H1 (cell line): ENCODE measurements around the gene CLEC16A. TPM values are rescaled to one million over a fixed set of nuclear protein-coding genes. Genes with fewer than 3 reads are reported as not detected.
A peak's percentile ranks its signal among the peaks of the same experiment; 100 is the strongest.

Experiments
- CTCF ChIA-PET: fragments of 300-600 bp; sonication (Branson Sonifier 250); formaldehyde crosslinking; loops from one replicate; lab custom pipeline; 2021; ENCODE audit not compliant: partially characterized antibody; lab: Charles Lee
- POLR2A ChIA-PET: fragments of 300-600 bp; sonication (Branson Sonifier 250); formaldehyde crosslinking; loops from one replicate; lab custom pipeline; 2021; ENCODE audit warnings: inconsistent platforms; ENCODE audit not compliant: partially characterized antibody; lab: Charles Lee
- DNase-seq, 2 experiments: peaks; one replicate each; pipeline versions ENCODE4 v3.0.0 to v3.0.0-alpha.2; 2010 to 2022; ENCODE audit warnings: low spot score in 2 of 2, low read depth in 1 of 2, mixed read lengths in 1 of 2
- FAIRE-seq: peaks from 2 replicates; lab custom pipeline; 2011; peaks lifted over from hg19 to GRCh38; lab: Jason Lieb, UNC
- H2AFZ ChIP-seq: 2 replicates; pipeline ENCODE4 v1.8.1; 2012; ENCODE audit warnings: low read length, inconsistent platforms
- H2AK5ac ChIP-seq: 2 replicates; pipeline ENCODE4 v1.6.1; 2013; ENCODE audit warnings: low read depth, low read length
- H2BK120ac ChIP-seq: replicated peaks from 2 replicates; pipeline ENCODE3; 2013; ENCODE audit warnings: low read depth, low read length, inconsistent platforms
- H2BK12ac ChIP-seq: 2 replicates; pipeline ENCODE4 v1.6.1; 2013; ENCODE audit warnings: low read depth, low read length
- H2BK15ac ChIP-seq: 2 replicates; pipeline ENCODE4 v1.6.1; 2013; ENCODE audit warnings: low read length
- H2BK20ac ChIP-seq: 2 replicates; pipeline ENCODE4 v1.6.1; 2013; ENCODE audit warnings: low read length
- H2BK5ac ChIP-seq: 2 replicates; pipeline ENCODE4 v1.6.1; 2013; ENCODE audit warnings: low read depth, low read length
- H3K14ac ChIP-seq: 2 replicates; pipeline ENCODE4 v1.6.1; 2013; ENCODE audit warnings: inconsistent platforms; ENCODE audit not compliant: insufficient read length
- H3K18ac ChIP-seq: 2 replicates; pipeline ENCODE4 v1.6.1; 2013; ENCODE audit warnings: low read length; ENCODE audit errors: extremely low read depth
- H3K23ac ChIP-seq: 2 replicates; pipeline ENCODE4 v1.6.1; 2013; ENCODE audit warnings: inconsistent platforms; ENCODE audit not compliant: insufficient read length
- H3K23me2 ChIP-seq: 2 replicates; pipeline ENCODE4 v1.6.1; 2013; ENCODE audit warnings: low read depth, low read length
- H3K27ac ChIP-seq: 2 replicates; pipeline ENCODE4 v1.6.1; 2011; ENCODE audit warnings: low read depth, low read length, inconsistent platforms
- H3K27me3 ChIP-seq, 4 experiments: replicated peaks in 1 of 4; 1 replicate in 1 of 4; 2 replicates in 3 of 4; pipeline versions ENCODE4 v1.6.1 to v1.8.1; 2011 to 2013; ENCODE audit warnings: low read length in 3 of 4, mild to moderate bottlenecking in 3 of 4, inconsistent platforms in 2 of 4, mixed read lengths in 2 of 4, moderate library complexity in 1 of 4; ENCODE audit not compliant: control insufficient read depth in 3 of 4, insufficient read depth in 3 of 4; ENCODE audit errors: extremely low read depth in 1 of 4
- H3K36me3 ChIP-seq, 4 experiments: 2 replicates each; pipeline versions ENCODE4 v1.6.1 to v1.8.1; 2011 to 2013; ENCODE audit warnings: mild to moderate bottlenecking in 4 of 4, low read length in 3 of 4, moderate library complexity in 2 of 4, control low read depth in 1 of 4, inconsistent platforms in 1 of 4; ENCODE audit not compliant: insufficient read depth in 4 of 4, control insufficient read depth in 2 of 4
- H3K4ac ChIP-seq: replicated peaks from 2 replicates; pipeline ENCODE3; 2013; ENCODE audit warnings: low read length, low read depth, mixed read lengths, inconsistent platforms; ENCODE audit not compliant: insufficient read length
- H3K4me1 ChIP-seq, 4 experiments: replicated peaks in 1 of 4; 1 replicate in 1 of 4; 2 replicates in 3 of 4; pipeline versions ENCODE4 v1.6.1 to v1.8.1; 2011 to 2013; ENCODE audit warnings: low read length in 3 of 4, inconsistent platforms in 2 of 4, mixed read lengths in 1 of 4; ENCODE audit not compliant: insufficient read depth in 4 of 4, control insufficient read depth in 3 of 4
- H3K4me2 ChIP-seq, 2 experiments: 2 replicates each; pipeline versions ENCODE4 v1.6.1 to v1.8.1; 2011 to 2013; ENCODE audit warnings: low read depth in 2 of 2, low read length in 2 of 2, control low read depth in 1 of 2, inconsistent platforms in 1 of 2, mild to moderate bottlenecking in 1 of 2; ENCODE audit not compliant: insufficient read depth in 1 of 2
- H3K4me3 ChIP-seq, 4 experiments: fragments of 200-600, 300-600 bp in 1 of 4; sonication (generic), shearing (Covaris generic), sonication (Bioruptor Twin) in 1 of 4; 2 replicates each; pipeline versions ENCODE4 v1.5.1 to v1.8.1; 2011 to 2016; ENCODE audit warnings: low read length in 4 of 4, low read depth in 3 of 4, control low read depth in 2 of 4, inconsistent platforms in 2 of 4, mild to moderate bottlenecking in 2 of 4, mixed read lengths in 1 of 4, moderate library complexity in 1 of 4; ENCODE audit not compliant: insufficient read depth in 2 of 4; ENCODE audit errors: extremely low read depth in 1 of 4
- H3K56ac ChIP-seq: replicated peaks from 2 replicates; pipeline ENCODE3; 2013; ENCODE audit warnings: low read depth, mild to moderate bottlenecking, mixed read lengths, low read length, inconsistent platforms; ENCODE audit not compliant: insufficient read length
- H3K79me1 ChIP-seq: 2 replicates; pipeline ENCODE4 v1.6.1; 2013; ENCODE audit warnings: low read depth, low read length, control low read depth
- H3K79me2 ChIP-seq, 2 experiments: 2 replicates each; pipeline versions ENCODE4 v1.6.1 to v1.8.1; 2012 to 2013; ENCODE audit warnings: low read length in 2 of 2, mild to moderate bottlenecking in 2 of 2, inconsistent platforms in 1 of 2; ENCODE audit not compliant: insufficient read depth in 2 of 2, control insufficient read depth in 1 of 2
- H3K9ac ChIP-seq, 4 experiments: replicated peaks in 1 of 4; 1 replicate in 1 of 4; 2 replicates in 3 of 4; pipeline versions ENCODE4 v1.6.1 to v1.8.1; 2011 to 2013; ENCODE audit warnings: low read depth in 3 of 4, low read length in 3 of 4, control low read depth in 2 of 4, mild to moderate bottlenecking in 2 of 4, moderate library complexity in 2 of 4, inconsistent platforms in 1 of 4; ENCODE audit errors: extremely low read depth in 1 of 4
- H3K9me3 ChIP-seq, 2 experiments: 2 replicates each; pipeline versions ENCODE4 v1.6.1 to v1.8.1; 2012 to 2013; ENCODE audit warnings: mild to moderate bottlenecking in 2 of 2, moderate library complexity in 2 of 2, control low read depth in 1 of 2, inconsistent platforms in 1 of 2, low read depth in 1 of 2, low read length in 1 of 2, mixed read lengths in 1 of 2; ENCODE audit not compliant: insufficient read depth in 2 of 2
- H4K20me1 ChIP-seq, 2 experiments: replicated peaks in 1 of 2; 2 replicates each; pipeline versions ENCODE3 to v1.8.1; 2011 to 2013; ENCODE audit warnings: inconsistent platforms in 2 of 2, low read length in 2 of 2, mild to moderate bottlenecking in 1 of 2; ENCODE audit not compliant: insufficient read depth in 2 of 2, control insufficient read depth in 1 of 2
- H4K5ac ChIP-seq: 2 replicates; pipeline ENCODE4 v1.6.1; 2013; ENCODE audit warnings: low read length, low read depth, mixed read lengths, inconsistent platforms; ENCODE audit not compliant: insufficient read length
- H4K8ac ChIP-seq: 2 replicates; pipeline ENCODE4 v1.8.0; 2013; ENCODE audit warnings: mild to moderate bottlenecking, moderate library complexity, low read length, inconsistent platforms; ENCODE audit not compliant: insufficient read depth; ENCODE audit errors: extremely low read depth
- H4K91ac ChIP-seq: replicated peaks from 2 replicates; pipeline ENCODE3; 2013; ENCODE audit warnings: low read length, mixed read lengths, inconsistent platforms; ENCODE audit not compliant: insufficient read length
- BACH1 ChIP-seq: IDR thresholded peaks from 2 replicates; pipeline ENCODE4 v1.6.1; 2012; ENCODE audit warnings: low read length, improper control_type of control experiment
- EZH2 ChIP-seq: fragments of 200-600 bp; sonication (generic); IDR thresholded peaks from 2 replicates; pipeline ENCODE4 v1.7.1; 2012; ENCODE audit warnings: low read depth, mild to moderate bottlenecking, moderate library complexity, low read length, inconsistent platforms; ENCODE audit not compliant: severe bottlenecking
- SIX5 ChIP-seq: IDR thresholded peaks from 2 replicates; pipeline ENCODE4 v1.6.1; 2011; ENCODE audit warnings: mild to moderate bottlenecking, low read depth, low read length
- SP4 ChIP-seq: IDR thresholded peaks from 2 replicates; pipeline ENCODE4 v1.6.1; 2012; ENCODE audit warnings: low read length, inconsistent platforms
- TAF7 ChIP-seq: optimal IDR thresholded peaks from 2 replicates; pipeline ENCODE3; 2011; ENCODE audit warnings: low read depth, mild to moderate bottlenecking, inconsistent platforms, low read length, moderate library complexity, borderline replicate concordance
- ZNF274 ChIP-seq: IDR thresholded peaks from 2 replicates; pipeline ENCODE4 v1.7.0; 2012; ENCODE audit warnings: low read length, borderline replicate concordance; ENCODE audit errors: extremely low read depth
- WGBS, 2 experiments: shearing (Covaris generic) in 1 of 2; methylation state at CpG; one replicate each; pipeline versions ENCODE4 v1.1.6 to v1.1.7; 2013 to 2015; ENCODE audit warnings: low lambda C conversion rate in 2 of 2, mixed read lengths in 2 of 2, inconsistent platforms in 1 of 2, low coverage in 1 of 2, missing lambda C conversion rate in 1 of 2; ENCODE audit not compliant: insufficient replicate concordance in 2 of 2, insufficient coverage in 1 of 2, insufficient read length in 1 of 2; ENCODE audit errors: extremely low coverage in 1 of 2, missing lambda C conversion rate in 1 of 2; 5-methylcytosine and 5-hydroxymethylcytosine counted together
- polyA plus RNA-seq, 7 experiments: library from polyadenylated mRNA; depleted of rRNA in 3 of 7; stranded (reverse) in 5 of 7; unstranded in 2 of 7; fragments of >200 nt in 5 of 7; fragments of 200-250 nt in 2 of 7; gene quantifications; 1 replicate in 5 of 7; 2 replicates in 1 of 7; 4 replicates in 1 of 7; pipeline versions ENCODE4 v1.2.1 to v1.2.3, GENCODE V29; 2011 to 2013; ENCODE audit warnings: missing spikeins in 2 of 7, mixed read lengths in 2 of 7
- total RNA-seq: library from RNA; stranded (reverse); fragmentation: NEBNext Ultra II Directional; extraction: Animal tissue kit (Norgen Biotek cat#: 25700); gene quantifications from 2 replicates; pipeline ENCODE4 v1.2.1, GENCODE V29; 2021
- TF ChIP-seq, protein P1 (sequence below): IDR thresholded peaks from 2 replicates; pipeline ENCODE4 v1.6.1; 2012; ENCODE audit warnings: inconsistent platforms
- TF ChIP-seq, protein P2 (sequence below), 3 experiments: IDR thresholded peaks; 1 replicate in 2 of 3; 2 replicates in 1 of 3; pipeline versions ENCODE4 v1.5.1 to v1.6.1; 2011; ENCODE audit warnings: low read length in 3 of 3, mild to moderate bottlenecking in 3 of 3, inconsistent platforms in 2 of 3, low read depth in 1 of 3, moderate library complexity in 1 of 3; ENCODE audit not compliant: insufficient read depth in 1 of 3; ENCODE audit errors: control extremely low read depth in 1 of 3
- TF ChIP-seq, protein P3 (sequence below): IDR thresholded peaks from 2 replicates; pipeline ENCODE4 v1.6.1; 2012; ENCODE audit warnings: low read length, inconsistent platforms

CLEC16A gene
- total and polyA plus RNA-seq, 2 of the 8 experiments (the other 6 are each of a cell fraction or from before 2014, with no cell fraction given): 7.6 to 19.3 TPM

DNA sequence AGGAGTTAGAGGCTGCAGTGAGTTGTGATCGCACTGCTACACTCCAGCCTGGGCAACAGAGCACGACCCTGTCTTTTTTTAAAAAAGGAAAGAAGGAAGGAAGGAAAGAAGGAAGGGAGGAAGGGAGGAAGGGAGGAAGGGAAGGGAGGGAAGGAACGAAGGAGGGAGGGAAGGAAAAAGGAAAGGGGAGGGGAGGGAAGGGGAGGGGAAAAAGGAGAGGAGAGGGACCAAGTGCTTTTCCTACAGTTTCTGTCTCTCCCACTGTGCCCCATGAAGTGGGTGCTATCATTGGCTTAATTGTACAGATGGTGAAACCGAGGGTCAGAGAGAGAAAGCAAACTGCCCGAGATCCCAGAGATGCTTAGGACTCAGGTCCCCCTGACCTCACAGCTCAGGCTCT is 254.0 kb downstream of the CLEC16A start:
- Histone ChIP-seq H2AFZ (no peak overlapping the region), H3K4ac (no peak overlapping the region), H4K5ac (no peak overlapping the region), H2AK5ac (no peak overlapping the region), H3K36me3 (no peaks in the 10 kb centered on the region), H2BK120ac (no peak overlapping the region), H4K20me1 (no peaks in the 10 kb centered on the region), H3K18ac (no peak overlapping the region), H3K4me3 (no peak overlapping the region), H3K23ac (no peak overlapping the region), H2BK5ac (no peak overlapping the region), H3K23me2 (no peaks in the 10 kb centered on the region), H3K14ac (no peak overlapping the region), H2BK12ac (peak overlapping the region; percentile 60; the same call in 1 of the 2 replicates), H3K27me3 (no peaks in the 10 kb centered on the region), H3K27ac (no peak overlapping the region), H3K4me1 (peaks cover 7 to 26% (median 18%) of the 10 kb centered on the region in 4 experiments), H3K56ac (no peak overlapping the region), H3K4me2 (no peak overlapping the region), H2BK20ac (no peak overlapping the region), H3K9me3 (no peaks in the 10 kb centered on the region), H2BK15ac (no peak overlapping the region), H4K91ac (peak overlapping the region; percentile 45), H3K79me1 (no peaks in the 10 kb centered on the region), H3K9ac (no peak overlapping the region), H4K8ac (no peak overlapping the region), H3K79me2 (no peaks in the 10 kb centered on the region)
- POLR2A ChIA-PET: interaction anchor here (0.5 to 1.5 kb wide), 3 partner anchors 39 to 58 kb away, joined by 3 to 8 read pairs (median 3); partner anchors contain the start of gene SOCS1
- CTCF ChIA-PET: interaction anchor here (0.7 to 4.6 kb wide), 7 partner anchors 8 to 189 kb away, joined by 3 to 31 read pairs (median 3); no protein-coding TSS in a partner anchor
- no peak for DNase-seq
- FAIRE-seq: no peak
- WGBS, 2 experiments: 67% methylated on average over 5 of the region's 5 CpGs; no CpG with 5 or more reads in 1 of the 2 experiments
- TF ChIP-seq TAF7: no peak
- TF ChIP-seq BACH1: no peak
- TF ChIP-seq SIX5: no peak
- TF ChIP-seq, protein P1, sequence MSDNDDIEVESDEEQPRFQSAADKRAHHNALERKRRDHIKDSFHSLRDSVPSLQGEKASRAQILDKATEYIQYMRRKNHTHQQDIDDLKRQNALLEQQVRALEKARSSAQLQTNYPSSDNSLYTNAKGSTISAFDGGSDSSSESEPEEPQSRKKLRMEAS: no peak
- no peak for TF ChIP-seq SP4
- TF ChIP-seq, protein P2, sequence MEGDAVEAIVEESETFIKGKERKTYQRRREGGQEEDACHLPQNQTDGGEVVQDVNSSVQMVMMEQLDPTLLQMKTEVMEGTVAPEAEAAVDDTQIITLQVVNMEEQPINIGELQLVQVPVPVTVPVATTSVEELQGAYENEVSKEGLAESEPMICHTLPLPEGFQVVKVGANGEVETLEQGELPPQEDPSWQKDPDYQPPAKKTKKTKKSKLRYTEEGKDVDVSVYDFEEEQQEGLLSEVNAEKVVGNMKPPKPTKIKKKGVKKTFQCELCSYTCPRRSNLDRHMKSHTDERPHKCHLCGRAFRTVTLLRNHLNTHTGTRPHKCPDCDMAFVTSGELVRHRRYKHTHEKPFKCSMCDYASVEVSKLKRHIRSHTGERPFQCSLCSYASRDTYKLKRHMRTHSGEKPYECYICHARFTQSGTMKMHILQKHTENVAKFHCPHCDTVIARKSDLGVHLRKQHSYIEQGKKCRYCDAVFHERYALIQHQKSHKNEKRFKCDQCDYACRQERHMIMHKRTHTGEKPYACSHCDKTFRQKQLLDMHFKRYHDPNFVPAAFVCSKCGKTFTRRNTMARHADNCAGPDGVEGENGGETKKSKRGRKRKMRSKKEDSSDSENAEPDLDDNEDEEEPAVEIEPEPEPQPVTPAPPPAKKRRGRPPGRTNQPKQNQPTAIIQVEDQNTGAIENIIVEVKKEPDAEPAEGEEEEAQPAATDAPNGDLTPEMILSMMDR (IDR thresholded peaks at IDR 0.05; ENCODE audit: control extremely low read depth in 1 of 3, insufficient read depth in 1 of 3, low read depth in 1 of 3, low read length in 3 of 3): no peak
- no peak for TF ChIP-seq ZNF274
- TF ChIP-seq, protein P3, sequence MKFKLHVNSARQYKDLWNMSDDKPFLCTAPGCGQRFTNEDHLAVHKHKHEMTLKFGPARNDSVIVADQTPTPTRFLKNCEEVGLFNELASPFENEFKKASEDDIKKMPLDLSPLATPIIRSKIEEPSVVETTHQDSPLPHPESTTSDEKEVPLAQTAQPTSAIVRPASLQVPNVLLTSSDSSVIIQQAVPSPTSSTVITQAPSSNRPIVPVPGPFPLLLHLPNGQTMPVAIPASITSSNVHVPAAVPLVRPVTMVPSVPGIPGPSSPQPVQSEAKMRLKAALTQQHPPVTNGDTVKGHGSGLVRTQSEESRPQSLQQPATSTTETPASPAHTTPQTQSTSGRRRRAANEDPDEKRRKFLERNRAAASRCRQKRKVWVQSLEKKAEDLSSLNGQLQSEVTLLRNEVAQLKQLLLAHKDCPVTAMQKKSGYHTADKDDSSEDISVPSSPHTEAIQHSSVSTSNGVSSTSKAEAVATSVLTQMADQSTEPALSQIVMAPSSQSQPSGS: no peak
- no peak for TF ChIP-seq EZH2
